ENCODE data around the gene AGRN. TPM values are rescaled to one million over a fixed set of nuclear protein-coding genes. Genes with fewer than 3 reads are reported as not detected.

The AGRN gene
- total RNA-seq, 1 experiment from 2014 or later = 134 TPM

DNA sequence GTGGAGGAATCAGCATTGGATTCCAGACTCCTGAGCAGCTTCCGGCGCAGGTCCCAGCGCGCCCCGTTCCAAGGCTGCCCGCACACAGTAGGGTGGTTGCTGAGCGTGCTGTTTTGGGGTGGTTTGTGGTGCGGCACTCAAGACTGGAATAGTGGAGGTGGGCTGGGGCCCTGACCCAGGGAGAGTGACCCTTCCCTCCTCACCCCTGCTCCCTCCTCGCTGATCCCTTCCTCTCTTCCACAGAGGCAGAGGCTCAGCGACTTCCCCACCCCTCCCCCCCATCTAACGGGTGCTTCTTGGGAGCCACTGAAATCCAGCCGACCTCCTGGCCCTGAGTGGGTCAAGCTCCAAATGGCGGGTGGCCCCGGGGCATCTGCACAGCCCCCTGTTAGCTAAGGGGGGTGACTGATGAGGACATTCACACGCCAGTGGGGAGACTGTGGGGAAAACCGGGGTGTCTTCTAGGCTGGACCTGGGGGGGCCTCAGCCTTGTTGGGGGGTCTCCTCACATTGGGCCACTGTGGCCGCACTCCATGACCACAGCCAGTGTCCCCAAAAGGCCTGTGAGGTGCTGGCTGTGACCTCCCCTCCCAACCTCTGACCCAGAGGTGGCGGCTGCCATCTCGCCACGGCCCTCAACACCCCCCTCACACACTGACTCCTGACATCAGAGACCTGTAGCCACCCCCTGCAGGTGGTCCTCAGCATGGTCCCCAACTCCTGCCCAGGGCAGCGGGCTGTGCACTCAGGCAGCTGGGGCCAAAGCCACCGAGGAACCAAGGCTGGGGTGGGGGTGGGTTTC lies 16.1 kb upstream of the AGRN start:
- POLR2A ChIA-PET = interaction anchor here (2.7 kb wide), 1 partner anchor 10 kb away, joined by 12 read pairs; the partner anchor contains the start of gene ISG15
- BruUV-seq (replicated peaks) = no TSS peak
- RAD21 ChIA-PET (ENCODE audit: low non-redundant PET in 1 of 2, low total read pairs in 2 of 2, uncharacterized antibody in 2 of 2, unreplicated experiment in 2 of 2) = no interaction called here
- Histone ChIP-seq H3K27me3 (ENCODE audit: insufficient read depth, low read length) (no peaks in the 10 kb centered on the region), H3K9ac (ENCODE audit: low read length) (peak overlapping the region; percentile 82; the same call in 1 of the 2 replicates), H3K9me2 (ENCODE audit: insufficient read depth) (no peaks in the 10 kb centered on the region), H3K79me2 (ENCODE audit: insufficient read depth, low read length) (peaks cover 14% of the 10 kb centered on the region), H3K4me2 (ENCODE audit: low read length) (no peak overlapping the region), H3K36me3 (ENCODE audit: control insufficient read depth in 1 of 2, insufficient read depth in 2 of 2, low read length in 2 of 2) (no peaks in the 10 kb centered on the region), H3K9me3 (ENCODE audit: control insufficient read depth in 1 of 2, insufficient read depth in 1 of 2, low read depth in 1 of 2, low read length in 2 of 2) (no peaks in the 10 kb centered on the region), H3K27ac (ENCODE audit: low read depth, low read length) (peak overlapping the region; percentile 60; the same call in 1 of the 2 replicates), H2AFZ (ENCODE audit: low read depth, low read length, poor library complexity, severe bottlenecking) (no peak overlapping the region), H3K4me1 (ENCODE audit: control insufficient read depth in 1 of 2, insufficient read depth in 2 of 2, low read length in 2 of 2) (peaks cover 35 to 70% of the 10 kb centered on the region in 2 experiments), H4K20me1 (ENCODE audit: insufficient read depth) (no peaks in the 10 kb centered on the region), H3K4me3 (replicated peaks in 1 of 2; ENCODE audit: low read depth in 1 of 2, low read length in 2 of 2) (no peak overlapping the region)
- CTCF ChIA-PET = interaction anchor here (4.0 kb wide), 1 partner anchor 10 kb away, joined by 26 read pairs; the partner anchor contains the start of gene ISG15
- intact Hi-C loops (cut with micrococcal nuclease) = loop anchor here (5.0 kb wide), 1 partner anchor 63 kb away; no protein-coding TSS in a partner anchor
- DNase-seq (ENCODE audit: low read depth, low spot score) = no peak
- no peak for ATAC-seq
- no peak for TF ChIP-seq ELF1 (IDR thresholded peaks at IDR 0.05; ENCODE audit: borderline replicate concordance, low read depth)

DNA sequence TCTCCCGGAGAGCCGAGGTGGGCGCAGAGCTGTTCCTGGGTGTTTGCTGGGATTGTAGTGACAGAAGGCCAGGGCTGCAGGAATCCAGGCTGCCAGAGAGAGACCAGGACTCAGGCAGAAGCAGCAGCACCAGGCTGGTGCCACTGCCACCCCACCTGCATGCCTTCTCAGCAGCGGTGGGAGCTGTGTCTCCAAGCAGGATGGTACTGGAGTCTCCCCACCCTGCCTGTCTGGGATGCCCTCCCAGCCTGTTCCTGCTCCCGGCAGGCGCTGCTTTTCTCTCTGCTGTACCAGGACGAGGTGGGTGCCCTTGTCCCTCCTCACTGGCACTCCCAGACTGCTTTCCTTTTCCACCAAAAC lies 15.5 kb upstream of the AGRN start:
- peaks cover 8% of the 10 kb centered on the region for H3K79me2 ChIP-seq (ENCODE audit: insufficient read depth, low read length)
- intact Hi-C loops (cut with micrococcal nuclease) = loop anchor here (5.0 kb wide), 1 partner anchor 63 kb away; no protein-coding TSS in a partner anchor
- H4K20me1 ChIP-seq (ENCODE audit: insufficient read depth) = no peaks in the 10 kb centered on the region
- BruUV-seq (replicated peaks) = no TSS peak
- no peak overlapping the region for H3K4me3 ChIP-seq (replicated peaks in 1 of 2; ENCODE audit: low read depth in 1 of 2, low read length in 2 of 2)
- H3K27ac ChIP-seq (ENCODE audit: low read depth, low read length) = peak overlapping the region; percentile 60; the same call in 1 of the 2 replicates
- DNase-seq (ENCODE audit: low read depth, low spot score) (no peak), ATAC-seq (no peak)
- H3K4me1 ChIP-seq (ENCODE audit: control insufficient read depth in 1 of 2, insufficient read depth in 2 of 2, low read length in 2 of 2) = peaks cover 35 to 70% of the 10 kb centered on the region in 2 experiments
- peak overlapping the region; percentile 93; the same call in 1 of the 2 replicates for H3K4me2 ChIP-seq (ENCODE audit: low read length)
- RAD21 ChIA-PET (ENCODE audit: low non-redundant PET in 1 of 2, low total read pairs in 2 of 2, uncharacterized antibody in 2 of 2, unreplicated experiment in 2 of 2) = no interaction called here
- no peaks in the 10 kb centered on the region for H3K9me2 ChIP-seq (ENCODE audit: insufficient read depth)
- POLR2A ChIA-PET = no interaction called here
- no peaks in the 10 kb centered on the region for H3K9me3 ChIP-seq (ENCODE audit: control insufficient read depth in 1 of 2, insufficient read depth in 1 of 2, low read depth in 1 of 2, low read length in 2 of 2)
- CTCF ChIA-PET = interaction anchor here (4.0 kb wide), 1 partner anchor 9 kb away, joined by 26 read pairs; the partner anchor contains the start of gene ISG15
- H3K27me3 ChIP-seq (ENCODE audit: insufficient read depth, low read length) = no peaks in the 10 kb centered on the region
- peak overlapping the region; percentile 82; the same call in 1 of the 2 replicates for H3K9ac ChIP-seq (ENCODE audit: low read length)
- H2AFZ ChIP-seq (ENCODE audit: low read depth, low read length, poor library complexity, severe bottlenecking) = no peak overlapping the region
- H3K36me3 ChIP-seq (ENCODE audit: control insufficient read depth in 1 of 2, insufficient read depth in 2 of 2, low read length in 2 of 2) = no peaks in the 10 kb centered on the region
- TF ChIP-seq, protein P1, sequence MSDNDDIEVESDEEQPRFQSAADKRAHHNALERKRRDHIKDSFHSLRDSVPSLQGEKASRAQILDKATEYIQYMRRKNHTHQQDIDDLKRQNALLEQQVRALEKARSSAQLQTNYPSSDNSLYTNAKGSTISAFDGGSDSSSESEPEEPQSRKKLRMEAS (IDR thresholded peaks at IDR 0.05) = no peak
- TF ChIP-seq, protein P2, sequence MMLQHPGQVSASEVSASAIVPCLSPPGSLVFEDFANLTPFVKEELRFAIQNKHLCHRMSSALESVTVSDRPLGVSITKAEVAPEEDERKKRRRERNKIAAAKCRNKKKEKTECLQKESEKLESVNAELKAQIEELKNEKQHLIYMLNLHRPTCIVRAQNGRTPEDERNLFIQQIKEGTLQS (IDR thresholded peaks at IDR 0.05) = no peak
- TF ChIP-seq, protein P3, sequence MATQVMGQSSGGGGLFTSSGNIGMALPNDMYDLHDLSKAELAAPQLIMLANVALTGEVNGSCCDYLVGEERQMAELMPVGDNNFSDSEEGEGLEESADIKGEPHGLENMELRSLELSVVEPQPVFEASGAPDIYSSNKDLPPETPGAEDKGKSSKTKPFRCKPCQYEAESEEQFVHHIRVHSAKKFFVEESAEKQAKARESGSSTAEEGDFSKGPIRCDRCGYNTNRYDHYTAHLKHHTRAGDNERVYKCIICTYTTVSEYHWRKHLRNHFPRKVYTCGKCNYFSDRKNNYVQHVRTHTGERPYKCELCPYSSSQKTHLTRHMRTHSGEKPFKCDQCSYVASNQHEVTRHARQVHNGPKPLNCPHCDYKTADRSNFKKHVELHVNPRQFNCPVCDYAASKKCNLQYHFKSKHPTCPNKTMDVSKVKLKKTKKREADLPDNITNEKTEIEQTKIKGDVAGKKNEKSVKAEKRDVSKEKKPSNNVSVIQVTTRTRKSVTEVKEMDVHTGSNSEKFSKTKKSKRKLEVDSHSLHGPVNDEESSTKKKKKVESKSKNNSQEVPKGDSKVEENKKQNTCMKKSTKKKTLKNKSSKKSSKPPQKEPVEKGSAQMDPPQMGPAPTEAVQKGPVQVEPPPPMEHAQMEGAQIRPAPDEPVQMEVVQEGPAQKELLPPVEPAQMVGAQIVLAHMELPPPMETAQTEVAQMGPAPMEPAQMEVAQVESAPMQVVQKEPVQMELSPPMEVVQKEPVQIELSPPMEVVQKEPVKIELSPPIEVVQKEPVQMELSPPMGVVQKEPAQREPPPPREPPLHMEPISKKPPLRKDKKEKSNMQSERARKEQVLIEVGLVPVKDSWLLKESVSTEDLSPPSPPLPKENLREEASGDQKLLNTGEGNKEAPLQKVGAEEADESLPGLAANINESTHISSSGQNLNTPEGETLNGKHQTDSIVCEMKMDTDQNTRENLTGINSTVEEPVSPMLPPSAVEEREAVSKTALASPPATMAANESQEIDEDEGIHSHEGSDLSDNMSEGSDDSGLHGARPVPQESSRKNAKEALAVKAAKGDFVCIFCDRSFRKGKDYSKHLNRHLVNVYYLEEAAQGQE (IDR thresholded peaks at IDR 0.05; ENCODE audit: low read depth) = no peak
- TF ChIP-seq SIN3A (IDR thresholded peaks at IDR 0.05; ENCODE audit: low read depth) (no peak), TCF7L2 (IDR thresholded peaks at IDR 0.05; ENCODE audit: borderline replicate concordance, extremely low read depth, insufficient read depth, insufficient read length) (no peak), SRF (IDR thresholded peaks at IDR 0.05; ENCODE audit: low read depth) (no peak), FOSL1 (IDR thresholded peaks at IDR 0.05; ENCODE audit: low read depth) (no peak), YY1 (IDR thresholded peaks at IDR 0.05; ENCODE audit: extremely low read depth, insufficient replicate concordance, low read depth, low read length) (no peak)
- TF ChIP-seq, protein P4, sequence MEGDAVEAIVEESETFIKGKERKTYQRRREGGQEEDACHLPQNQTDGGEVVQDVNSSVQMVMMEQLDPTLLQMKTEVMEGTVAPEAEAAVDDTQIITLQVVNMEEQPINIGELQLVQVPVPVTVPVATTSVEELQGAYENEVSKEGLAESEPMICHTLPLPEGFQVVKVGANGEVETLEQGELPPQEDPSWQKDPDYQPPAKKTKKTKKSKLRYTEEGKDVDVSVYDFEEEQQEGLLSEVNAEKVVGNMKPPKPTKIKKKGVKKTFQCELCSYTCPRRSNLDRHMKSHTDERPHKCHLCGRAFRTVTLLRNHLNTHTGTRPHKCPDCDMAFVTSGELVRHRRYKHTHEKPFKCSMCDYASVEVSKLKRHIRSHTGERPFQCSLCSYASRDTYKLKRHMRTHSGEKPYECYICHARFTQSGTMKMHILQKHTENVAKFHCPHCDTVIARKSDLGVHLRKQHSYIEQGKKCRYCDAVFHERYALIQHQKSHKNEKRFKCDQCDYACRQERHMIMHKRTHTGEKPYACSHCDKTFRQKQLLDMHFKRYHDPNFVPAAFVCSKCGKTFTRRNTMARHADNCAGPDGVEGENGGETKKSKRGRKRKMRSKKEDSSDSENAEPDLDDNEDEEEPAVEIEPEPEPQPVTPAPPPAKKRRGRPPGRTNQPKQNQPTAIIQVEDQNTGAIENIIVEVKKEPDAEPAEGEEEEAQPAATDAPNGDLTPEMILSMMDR (IDR thresholded peaks at IDR 0.05 in 2 of 3, conservative IDR thresholded peaks at IDR 0.05 in 1 of 3; ENCODE audit: borderline replicate concordance in 1 of 3, insufficient read depth in 1 of 3, low read depth in 2 of 3, low read length in 2 of 3) = no peak

All from HCT116 (cell line).